Measurements from ENCODE around the gene SLC17A7.

The SLC17A7 gene

GRCh38 chr19:49470615-49470978, 29.3 kb upstream of the SLC17A7 start:
- no peak for DNase-seq (ENCODE audit: low spot score)
- in situ Hi-C loops (cut with MboI; ENCODE audit: low sequenced_read_pairs, unreplicated experiment) = no loop called here
- no peak for TF ChIP-seq CTCF (IDR thresholded peaks at IDR 0.05; ENCODE audit: borderline replicate concordance, control extremely low read depth, extremely low read depth, insufficient read depth, missing control alignments)

- in situ Hi-C loops (cut with MboI; ENCODE audit: low sequenced_read_pairs, unreplicated experiment) = no loop called here
- DNase-seq (ENCODE audit: low spot score) = peak; percentile 88
- peak; percentile 90 for TF ChIP-seq CTCF (IDR thresholded peaks at IDR 0.05; ENCODE audit: borderline replicate concordance, control extremely low read depth, extremely low read depth, insufficient read depth, missing control alignments)
Measured at GRCh38 chr19:49469828-49470614, 28.7 kb upstream of the SLC17A7 start.

- DNase-seq (ENCODE audit: low spot score) = peak; percentile 89
- in situ Hi-C loops (cut with MboI; ENCODE audit: low sequenced_read_pairs, unreplicated experiment) = no loop called here
- no peak for TF ChIP-seq CTCF (IDR thresholded peaks at IDR 0.05; ENCODE audit: borderline replicate concordance, control extremely low read depth, extremely low read depth, insufficient read depth, missing control alignments)
Measured at GRCh38 chr19:49468746-49469447, 27.6 kb upstream of the SLC17A7 start.

GRCh38 chr19:49468199-49468598, 26.9 kb upstream of the SLC17A7 start:
- no peak for DNase-seq (ENCODE audit: low spot score)
- in situ Hi-C loops (cut with MboI; ENCODE audit: low sequenced_read_pairs, unreplicated experiment) = no loop called here
- TF ChIP-seq CTCF (IDR thresholded peaks at IDR 0.05; ENCODE audit: borderline replicate concordance, control extremely low read depth, extremely low read depth, insufficient read depth, missing control alignments) = no peak

- no peak for TF ChIP-seq CTCF (IDR thresholded peaks at IDR 0.05; ENCODE audit: borderline replicate concordance, control extremely low read depth, extremely low read depth, insufficient read depth, missing control alignments)
- DNase-seq (ENCODE audit: low spot score) = no peak
- in situ Hi-C loops (cut with MboI; ENCODE audit: low sequenced_read_pairs, unreplicated experiment) = no loop called here
Measured at GRCh38 chr19:49465371-49465770, 24.0 kb upstream of the SLC17A7 start.

GRCh38 chr19:49463960-49464740, 22.8 kb upstream of the SLC17A7 start:
- no peak for TF ChIP-seq CTCF (IDR thresholded peaks at IDR 0.05; ENCODE audit: borderline replicate concordance, control extremely low read depth, extremely low read depth, insufficient read depth, missing control alignments)
- DNase-seq (ENCODE audit: low spot score) = no peak
- in situ Hi-C loops (cut with MboI; ENCODE audit: low sequenced_read_pairs, unreplicated experiment) = no loop called here

All from GM13976 (cell line).